ENCODE measurements around the gene ETS1. TPM values are rescaled to one million over a fixed set of nuclear protein-coding genes. Genes with fewer than 3 reads are reported as not detected.

Gene ETS1
- total RNA-seq, 4 donors from 2014 or later = 16.8 to 24.9 (median 21.8) TPM

DNA sequence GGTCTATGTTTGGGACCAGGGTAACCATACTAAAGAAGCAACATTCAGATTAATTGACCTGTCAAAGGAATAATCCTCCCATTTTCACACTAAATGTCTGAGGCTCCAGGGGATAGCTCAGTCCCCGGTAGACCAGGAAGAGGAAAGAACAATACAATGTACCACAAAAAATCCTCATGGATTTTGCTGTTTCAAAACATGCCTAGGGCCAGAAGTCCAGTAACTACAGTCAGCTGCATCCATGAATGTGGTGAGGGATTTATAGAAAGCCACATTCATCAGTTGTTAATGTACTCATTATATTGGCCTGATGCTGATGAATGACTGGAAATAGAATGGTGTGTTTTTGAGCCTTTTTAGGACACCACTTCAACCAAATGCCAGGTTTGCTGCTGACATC lies 6.9 kb upstream of the ETS1 start:
- H3K36me3 ChIP-seq = no peaks in the 10 kb centered on the region
- H3K4me1 ChIP-seq = no peaks in the 10 kb centered on the region
- intact Hi-C loops (cut with DNase I; ENCODE audit: low total_unique reads) = no loop called here
- H3K4me3 ChIP-seq = no peak overlapping the region
- no peak overlapping the region for H3K27ac ChIP-seq
- ATAC-seq (no peak), DNase-seq (no peak)
- TF ChIP-seq POLR2A (IDR thresholded peaks at IDR 0.05) = no peak
- TF ChIP-seq, protein P1, sequence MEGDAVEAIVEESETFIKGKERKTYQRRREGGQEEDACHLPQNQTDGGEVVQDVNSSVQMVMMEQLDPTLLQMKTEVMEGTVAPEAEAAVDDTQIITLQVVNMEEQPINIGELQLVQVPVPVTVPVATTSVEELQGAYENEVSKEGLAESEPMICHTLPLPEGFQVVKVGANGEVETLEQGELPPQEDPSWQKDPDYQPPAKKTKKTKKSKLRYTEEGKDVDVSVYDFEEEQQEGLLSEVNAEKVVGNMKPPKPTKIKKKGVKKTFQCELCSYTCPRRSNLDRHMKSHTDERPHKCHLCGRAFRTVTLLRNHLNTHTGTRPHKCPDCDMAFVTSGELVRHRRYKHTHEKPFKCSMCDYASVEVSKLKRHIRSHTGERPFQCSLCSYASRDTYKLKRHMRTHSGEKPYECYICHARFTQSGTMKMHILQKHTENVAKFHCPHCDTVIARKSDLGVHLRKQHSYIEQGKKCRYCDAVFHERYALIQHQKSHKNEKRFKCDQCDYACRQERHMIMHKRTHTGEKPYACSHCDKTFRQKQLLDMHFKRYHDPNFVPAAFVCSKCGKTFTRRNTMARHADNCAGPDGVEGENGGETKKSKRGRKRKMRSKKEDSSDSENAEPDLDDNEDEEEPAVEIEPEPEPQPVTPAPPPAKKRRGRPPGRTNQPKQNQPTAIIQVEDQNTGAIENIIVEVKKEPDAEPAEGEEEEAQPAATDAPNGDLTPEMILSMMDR (IDR thresholded peaks at IDR 0.05 in 4 of 5, conservative IDR thresholded peaks at IDR 0.05 in 1 of 5) = no peak
- no peaks in the 10 kb centered on the region for H3K9me3 ChIP-seq
- H3K27me3 ChIP-seq = peaks cover 0 to 3% (median 0%) of the 10 kb centered on the region in 3 donors
- in situ Hi-C loops (cut with MboI; ENCODE audit: low sequenced_read_pairs in 4 of 4) = no loop called here

DNA sequence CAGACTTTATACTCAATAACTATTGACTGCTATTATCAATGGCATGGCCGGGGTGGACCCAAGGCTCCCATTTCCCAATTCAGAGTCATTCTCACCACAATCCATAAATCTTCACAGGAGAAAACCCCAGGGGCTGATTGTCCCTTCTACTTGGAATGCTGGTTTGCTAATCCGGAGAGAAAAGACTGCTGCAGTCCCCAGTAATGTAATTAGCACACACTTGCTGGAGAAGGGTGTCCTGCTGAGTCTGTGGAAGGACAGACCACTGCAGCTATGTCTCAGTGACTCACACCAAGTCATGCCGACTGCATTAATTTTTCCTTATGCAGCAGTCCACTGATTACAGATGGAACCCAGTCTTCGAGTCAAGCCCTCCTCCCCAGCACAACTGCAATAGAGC lies 5.9 kb upstream of the ETS1 start:
- no peak overlapping the region for H3K27ac ChIP-seq
- peaks cover 0 to 5% (median 3%) of the 10 kb centered on the region in 3 donors for H3K27me3 ChIP-seq
- H3K4me1 ChIP-seq = no peaks in the 10 kb centered on the region
- no peak overlapping the region for H3K4me3 ChIP-seq
- ATAC-seq = no peak
- no peaks in the 10 kb centered on the region for H3K9me3 ChIP-seq
- DNase-seq = no peak
- TF ChIP-seq, protein P1 (IDR thresholded peaks at IDR 0.05 in 4 of 5, conservative IDR thresholded peaks at IDR 0.05 in 1 of 5) = no peak
- TF ChIP-seq POLR2A (IDR thresholded peaks at IDR 0.05) = no peak
- intact Hi-C loops (cut with DNase I; ENCODE audit: low total_unique reads) (no loop called here), in situ Hi-C loops (cut with MboI; ENCODE audit: low sequenced_read_pairs in 4 of 4) (no loop called here)
- no peaks in the 10 kb centered on the region for H3K36me3 ChIP-seq

- no peak overlapping the region for H3K27ac ChIP-seq
- no peak overlapping the region for H3K4me3 ChIP-seq
- DNase-seq (no peak), ATAC-seq (no peak)
- peaks cover 0 to 8% (median 5%) of the 10 kb centered on the region in 3 donors for H3K27me3 ChIP-seq
- TF ChIP-seq, protein P1 (IDR thresholded peaks at IDR 0.05 in 4 of 5, conservative IDR thresholded peaks at IDR 0.05 in 1 of 5) = no peak
- TF ChIP-seq POLR2A (IDR thresholded peaks at IDR 0.05) = no peak
- no peaks in the 10 kb centered on the region for H3K9me3 ChIP-seq
- in situ Hi-C loops (cut with MboI; ENCODE audit: low sequenced_read_pairs in 4 of 4) (no loop called here), intact Hi-C loops (cut with DNase I; ENCODE audit: low total_unique reads) (no loop called here)
- no peaks in the 10 kb centered on the region for H3K36me3 ChIP-seq
- H3K4me1 ChIP-seq = peaks cover 0 to 2% of the 10 kb centered on the region in 2 donors
Measured at GRCh38 chr11:128592454-128592853, 5.1 kb upstream of the ETS1 start.

- Histone ChIP-seq H3K9me3 (no peaks in the 10 kb centered on the region), H3K36me3 (no peaks in the 10 kb centered on the region), H3K4me1 (peaks cover 0 to 3% of the 10 kb centered on the region in 2 donors), H3K27me3 (peaks cover 0 to 8% (median 5%) of the 10 kb centered on the region in 3 donors), H3K27ac (no peak overlapping the region), H3K4me3 (no peak overlapping the region)
- DNase-seq (no peak), ATAC-seq (no peak)
- TF ChIP-seq, protein P1 (IDR thresholded peaks at IDR 0.05 in 4 of 5, conservative IDR thresholded peaks at IDR 0.05 in 1 of 5) = no peak
- no peak for TF ChIP-seq POLR2A (IDR thresholded peaks at IDR 0.05)
- intact Hi-C loops (cut with DNase I; ENCODE audit: low total_unique reads) (no loop called here), in situ Hi-C loops (cut with MboI; ENCODE audit: low sequenced_read_pairs in 4 of 4) (no loop called here)
Measured at GRCh38 chr11:128590587-128590986, 3.2 kb upstream of the ETS1 start.

GRCh38 chr11:128589998-128590397 lies 2.6 kb upstream of the ETS1 start:
- in situ Hi-C loops (cut with MboI; ENCODE audit: low sequenced_read_pairs in 4 of 4) = no loop called here

More at GRCh38 chr11:128589998-128590397, 2.6 kb upstream of the ETS1 start:
- no peaks in the 10 kb centered on the region for H3K36me3 ChIP-seq
- ATAC-seq (no peak), DNase-seq (no peak)
- intact Hi-C loops (cut with DNase I; ENCODE audit: low total_unique reads) = no loop called here
- peaks cover 0 to 8% (median 5%) of the 10 kb centered on the region in 3 donors for H3K27me3 ChIP-seq
- H3K4me3 ChIP-seq = no peak overlapping the region
- peaks cover 0 to 3% of the 10 kb centered on the region in 2 donors for H3K4me1 ChIP-seq
- no peaks in the 10 kb centered on the region for H3K9me3 ChIP-seq
- TF ChIP-seq, protein P1 (IDR thresholded peaks at IDR 0.05 in 4 of 5, conservative IDR thresholded peaks at IDR 0.05 in 1 of 5) = no peak
- TF ChIP-seq POLR2A (IDR thresholded peaks at IDR 0.05) = no peak
- no peak overlapping the region for H3K27ac ChIP-seq

Measured in gastrocnemius medialis (tissue), 4 donors.